Activated naive CD8-positive, alpha-beta T cell (primary cell): ENCODE results near the gene GIMAP5.

Source experiments
- H3K27ac Mint-ChIP-seq: one replicate; pipeline ENCODE4 v1.8.0; 2021; ENCODE audit warnings: mixed read lengths
- H3K27me3 Mint-ChIP-seq: one replicate; pipeline ENCODE4 v1.8.0; 2021; ENCODE audit warnings: mixed read lengths
- H3K36me3 Mint-ChIP-seq: one replicate; pipeline ENCODE4 v1.8.0; 2021; ENCODE audit warnings: mixed read lengths
- H3K4me1 Mint-ChIP-seq: one replicate; pipeline ENCODE4 v1.8.0; 2021; ENCODE audit warnings: low read depth, mixed read lengths
- H3K4me3 Mint-ChIP-seq: one replicate; pipeline ENCODE4 v1.8.0; 2021; ENCODE audit warnings: mild to moderate bottlenecking, mixed read lengths
- H3K9me3 Mint-ChIP-seq: one replicate; pipeline ENCODE4 v1.8.0; 2021; ENCODE audit warnings: low read depth, mixed read lengths

Gene GIMAP5

DNA sequence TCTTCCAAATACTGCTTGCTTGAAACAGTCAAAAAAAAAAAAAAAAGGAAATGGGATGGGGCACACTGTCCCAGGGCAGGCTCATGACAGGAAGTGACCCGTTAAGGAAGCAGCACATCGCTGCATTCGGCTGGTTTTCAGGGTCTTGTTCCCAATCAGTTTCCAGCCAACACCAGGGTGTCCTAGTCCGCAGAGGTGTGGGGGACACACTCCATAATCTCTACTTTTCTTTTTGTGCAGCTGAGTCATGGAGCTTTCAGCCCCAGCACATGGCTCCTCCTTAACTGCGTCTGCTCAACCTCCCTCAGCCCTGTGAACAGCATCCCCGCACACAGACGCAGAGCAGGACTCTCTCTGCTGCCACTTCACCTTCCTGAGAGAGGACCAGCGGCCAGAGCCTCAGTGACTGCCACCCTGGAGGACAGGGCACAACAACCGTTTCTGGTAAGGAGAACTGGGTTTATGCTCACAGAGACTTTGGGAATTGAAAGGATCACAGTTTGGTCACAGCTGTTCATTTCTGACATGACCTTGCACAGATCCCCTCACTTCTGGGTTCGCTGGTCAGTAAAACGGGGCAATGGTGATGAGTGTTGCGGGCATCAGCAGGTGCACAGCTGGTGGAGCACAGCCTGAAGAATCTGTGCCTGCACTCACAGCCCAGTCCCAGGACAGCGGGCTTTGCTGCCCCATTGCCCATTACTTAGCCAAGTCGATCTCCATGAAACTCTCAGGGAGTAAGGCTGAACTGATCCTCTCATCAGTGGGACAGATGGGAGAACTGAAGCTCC, at the start of gene GIMAP5:
Gene GIMAP5 (plus strand): TSS at position 154 of the 791 bp plus-strand sequence. CDS start 3,467 bp downstream, outside the sequence.
- Mint-ChIP-seq H3K27ac (peak within 1 kb of the TSS; percentile 99), H3K27me3 (no peaks in the 10 kb centered on the region), H3K4me1 (peaks cover 83% of the 10 kb centered on the region), H3K4me3 (peak within 1 kb of the TSS; percentile 97), H3K9me3 (no peaks in the 10 kb centered on the region), H3K36me3 (peaks cover 27% of the 10 kb centered on the region)

DNA sequence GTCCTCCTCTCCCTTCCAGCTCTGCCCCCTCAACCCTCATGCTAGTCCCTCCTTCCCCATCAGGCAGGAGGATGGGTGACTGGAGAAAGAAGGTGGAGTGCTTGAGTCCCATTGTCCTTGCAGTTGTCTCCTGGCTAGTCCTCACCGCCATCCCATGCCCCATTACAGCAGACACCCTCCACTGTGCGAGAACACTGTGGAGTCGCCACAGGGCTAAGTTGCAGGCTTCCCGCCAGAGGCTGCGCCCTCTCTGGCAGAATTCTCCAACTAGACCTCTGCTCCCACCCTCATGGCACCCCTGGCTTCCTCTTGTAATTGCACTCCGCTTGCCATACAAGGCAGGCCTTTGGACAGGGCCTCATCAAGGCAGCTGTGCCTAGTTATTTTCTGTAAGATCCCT, 48.6 kb upstream of the GIMAP5 start:
- Mint-ChIP-seq H3K36me3 (peaks cover 59% of the 10 kb centered on the region), H3K9me3 (peaks cover 9% of the 10 kb centered on the region), H3K4me3 (peak overlapping the region; percentile 99), H3K4me1 (peaks cover 67% of the 10 kb centered on the region), H3K27ac (peak overlapping the region; percentile 100), H3K27me3 (no peaks in the 10 kb centered on the region)

DNA sequence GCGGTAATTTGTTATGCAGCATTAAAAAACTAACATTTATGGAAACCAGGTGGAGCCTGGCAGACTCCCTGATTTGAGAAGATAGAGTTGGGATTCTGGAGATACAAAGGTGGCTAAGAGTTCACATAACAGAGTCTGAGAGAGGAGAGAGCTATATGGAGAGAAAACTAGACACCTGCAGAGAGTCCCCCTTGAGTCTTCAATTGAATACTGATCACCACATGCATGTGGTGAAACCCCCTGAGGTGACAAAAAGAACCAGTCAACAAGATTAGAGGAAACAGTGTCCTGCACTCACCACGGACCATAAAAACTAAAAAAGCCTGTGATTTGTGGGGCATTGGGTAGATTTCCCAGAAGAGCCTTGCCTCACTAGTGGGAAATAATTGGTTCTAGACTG, 41.6 kb upstream of the GIMAP5 start:
- Mint-ChIP-seq H3K27ac (no peak overlapping the region), H3K27me3 (no peaks in the 10 kb centered on the region), H3K9me3 (peaks cover 32% of the 10 kb centered on the region), H3K4me1 (peaks cover 7% of the 10 kb centered on the region), H3K36me3 (peaks cover 55% of the 10 kb centered on the region), H3K4me3 (no peak overlapping the region)

DNA sequence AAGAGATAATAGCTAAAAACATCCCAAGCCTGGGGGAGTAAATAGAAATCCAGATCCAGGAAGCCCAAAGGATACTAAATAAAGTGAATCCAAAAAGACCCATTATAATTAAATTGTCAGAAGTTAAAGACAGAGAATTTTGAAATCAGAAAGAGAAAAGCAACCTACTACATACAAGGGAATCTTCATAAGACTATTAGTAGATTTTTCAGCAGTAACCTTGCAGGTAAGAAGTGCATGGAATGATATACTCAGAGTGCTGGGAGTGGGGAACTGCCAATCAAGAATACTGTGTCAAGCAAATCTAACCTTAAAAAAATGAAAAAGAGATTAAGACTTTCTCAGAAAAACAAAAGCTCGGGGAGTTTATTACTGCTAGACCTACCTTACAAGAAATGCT, 34.0 kb upstream of the GIMAP5 start:
- Mint-ChIP-seq H3K9me3 (peaks cover 44% of the 10 kb centered on the region), H3K36me3 (peaks cover 45% of the 10 kb centered on the region), H3K27me3 (no peaks in the 10 kb centered on the region), H3K4me1 (peaks cover 2% of the 10 kb centered on the region), H3K27ac (no peak overlapping the region), H3K4me3 (no peak overlapping the region)

DNA sequence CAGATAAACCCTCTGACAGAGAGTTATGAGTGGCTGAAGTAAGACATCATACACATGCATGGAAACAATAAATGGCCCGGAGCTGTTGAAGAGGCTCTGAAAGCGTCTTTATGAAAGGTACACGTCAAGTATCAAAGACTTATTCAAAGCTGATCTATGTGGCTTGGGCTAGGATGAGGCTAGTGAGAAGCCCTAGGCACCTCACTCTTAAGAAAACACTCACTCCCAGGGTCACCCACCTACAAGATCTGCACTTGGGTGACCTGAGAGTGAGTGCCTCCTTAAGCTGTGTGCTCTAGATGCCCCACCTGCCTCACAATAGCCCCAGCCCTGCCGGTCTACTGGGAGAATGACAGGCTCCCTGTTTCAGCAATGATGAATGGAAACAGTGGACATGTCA, 21.9 kb upstream of the GIMAP5 start:
- peak overlapping the region; percentile 95 for H3K27ac Mint-ChIP-seq
- H3K27me3 Mint-ChIP-seq = no peaks in the 10 kb centered on the region
- no peaks in the 10 kb centered on the region for H3K9me3 Mint-ChIP-seq
- peak overlapping the region; percentile 92 for H3K4me3 Mint-ChIP-seq
- H3K4me1 Mint-ChIP-seq = peaks cover 57% of the 10 kb centered on the region
- peaks cover 16% of the 10 kb centered on the region for H3K36me3 Mint-ChIP-seq

DNA sequence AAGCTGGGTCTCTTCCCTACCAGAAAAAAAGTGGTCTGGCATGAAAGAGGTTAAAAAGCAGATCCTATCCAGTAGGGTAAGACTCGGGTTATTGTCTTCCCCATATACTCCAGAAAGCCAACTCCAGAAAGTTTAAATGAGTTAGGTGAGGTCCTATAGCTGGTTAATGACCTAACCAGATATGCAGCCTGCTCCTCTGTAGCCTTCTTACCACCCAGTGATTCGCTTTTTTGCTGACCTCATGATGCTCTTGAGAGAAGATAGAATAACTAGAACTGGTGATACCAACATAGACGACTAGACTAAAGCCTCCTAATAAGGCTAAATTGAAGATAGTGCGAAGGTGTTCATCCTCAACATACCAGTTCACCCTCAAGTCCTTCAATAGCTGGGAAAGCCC, 21.5 kb upstream of the GIMAP5 start:
- H3K27me3 Mint-ChIP-seq = no peaks in the 10 kb centered on the region
- no peaks in the 10 kb centered on the region for H3K9me3 Mint-ChIP-seq
- H3K27ac Mint-ChIP-seq = peak overlapping the region; percentile 95
- H3K4me1 Mint-ChIP-seq = peaks cover 58% of the 10 kb centered on the region
- peaks cover 16% of the 10 kb centered on the region for H3K36me3 Mint-ChIP-seq
- H3K4me3 Mint-ChIP-seq = peak overlapping the region; percentile 92

DNA sequence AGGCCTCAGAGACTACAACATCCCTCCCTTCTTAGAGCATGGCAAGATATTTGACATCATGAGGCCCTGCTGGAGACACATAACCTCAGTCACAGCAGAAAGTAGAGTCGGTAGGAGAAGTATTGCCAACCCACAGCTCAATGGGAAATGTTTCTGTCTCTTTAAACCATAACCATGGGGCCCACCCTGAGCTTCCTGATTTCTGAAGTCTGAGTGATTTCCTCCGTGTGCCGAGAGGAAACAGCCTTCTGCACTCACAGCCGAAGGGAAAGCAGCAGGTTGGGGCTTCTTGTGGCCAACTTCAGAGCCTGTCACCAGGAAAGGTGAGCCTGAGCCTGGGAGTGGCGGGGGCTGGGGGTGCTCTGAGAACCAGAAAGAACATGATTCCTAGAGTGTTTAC, 20.9 kb upstream of the GIMAP5 start, which contains the start of gene GIMAP1:
Gene GIMAP1 (plus strand): TSS at position 246 of the 400 bp plus-strand sequence. CDS start 2,435 bp downstream, outside the sequence.
- peaks cover 19% of the 10 kb centered on the region for H3K36me3 Mint-ChIP-seq
- peak within 1 kb of the TSS; percentile 95 for H3K27ac Mint-ChIP-seq
- peaks cover 64% of the 10 kb centered on the region for H3K4me1 Mint-ChIP-seq
- H3K27me3 Mint-ChIP-seq = no peaks in the 10 kb centered on the region
- peak within 1 kb of the TSS; percentile 92 for H3K4me3 Mint-ChIP-seq
- no peaks in the 10 kb centered on the region for H3K9me3 Mint-ChIP-seq

DNA sequence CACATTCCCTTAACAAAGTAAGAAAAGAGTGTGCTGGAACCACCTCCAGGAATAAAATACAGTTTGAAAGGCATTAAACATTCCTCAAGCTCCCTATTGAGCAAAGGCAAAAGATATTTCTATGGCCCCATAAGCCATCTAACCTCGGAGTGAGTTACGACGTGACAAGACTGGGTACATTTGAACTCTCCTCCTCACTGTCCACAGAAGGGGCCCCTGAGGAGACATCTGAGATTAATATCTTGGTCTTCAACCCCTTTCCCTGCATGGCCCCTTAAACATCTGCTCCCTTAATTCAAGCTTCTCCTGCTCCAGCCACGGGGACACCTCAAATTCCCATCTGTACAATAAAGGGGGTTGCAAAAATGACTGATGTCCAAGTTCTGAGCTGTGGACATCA, 20.3 kb upstream of the GIMAP5 start:
- peaks cover 69% of the 10 kb centered on the region for H3K4me1 Mint-ChIP-seq
- no peaks in the 10 kb centered on the region for H3K9me3 Mint-ChIP-seq
- H3K36me3 Mint-ChIP-seq = peaks cover 20% of the 10 kb centered on the region
- peak overlapping the region; percentile 92 for H3K4me3 Mint-ChIP-seq
- H3K27ac Mint-ChIP-seq = peak overlapping the region; percentile 95
- no peaks in the 10 kb centered on the region for H3K27me3 Mint-ChIP-seq

DNA sequence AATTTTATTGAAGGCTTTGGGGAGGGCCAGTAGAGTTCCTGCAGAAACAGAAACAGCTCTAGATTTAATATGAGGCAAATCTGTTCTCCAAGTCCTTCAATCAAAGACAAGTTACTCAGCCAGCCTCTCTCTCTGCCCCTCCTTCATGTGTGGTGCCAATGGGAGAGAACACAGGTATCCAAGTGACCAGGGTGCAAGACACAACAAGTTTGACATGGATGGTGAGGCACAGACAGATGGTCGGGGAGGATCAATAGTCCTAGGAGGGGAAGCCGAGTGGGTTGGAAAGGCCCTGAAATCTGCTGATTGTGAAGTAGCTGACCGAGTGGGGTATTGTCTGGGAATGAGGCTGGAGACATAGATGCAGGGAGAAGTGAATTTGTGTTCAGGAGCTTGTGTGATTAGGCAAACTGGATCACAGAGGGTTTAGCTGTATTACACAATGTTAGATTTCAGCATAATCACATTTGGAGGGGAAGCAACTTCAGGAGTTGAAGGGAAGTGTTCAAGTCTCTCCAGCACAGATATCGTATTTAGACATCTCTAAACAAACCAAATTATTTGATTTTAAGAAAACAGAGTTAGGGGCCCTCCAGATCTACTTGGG, 19.3 kb upstream of the GIMAP5 start:
- Mint-ChIP-seq H3K4me1 (peaks cover 79% of the 10 kb centered on the region), H3K36me3 (peaks cover 21% of the 10 kb centered on the region), H3K27me3 (no peaks in the 10 kb centered on the region), H3K27ac (peak overlapping the region; percentile 95), H3K9me3 (no peaks in the 10 kb centered on the region), H3K4me3 (peak overlapping the region; percentile 92)

DNA sequence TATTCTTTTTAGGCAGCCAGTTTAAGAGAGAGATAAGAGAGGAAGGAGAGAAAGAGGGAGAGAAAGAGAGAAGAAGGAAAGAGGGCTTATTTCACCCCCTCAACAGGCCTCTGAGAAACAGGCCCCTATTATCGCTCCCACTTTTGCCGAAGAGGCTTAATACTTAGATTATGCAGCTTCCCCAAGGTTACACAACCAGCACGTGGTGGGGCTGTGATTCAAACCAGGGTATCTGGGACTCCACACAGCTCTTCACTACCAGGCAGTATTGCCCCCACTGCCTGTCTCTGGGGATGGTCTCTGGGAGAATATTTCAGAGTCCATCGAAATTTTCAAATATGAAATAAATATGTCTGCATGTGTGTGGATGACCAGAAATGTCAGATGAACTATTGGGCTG, 17.8 kb upstream of the GIMAP5 start:
- peaks cover 28% of the 10 kb centered on the region for H3K36me3 Mint-ChIP-seq
- H3K9me3 Mint-ChIP-seq = no peaks in the 10 kb centered on the region

DNA sequence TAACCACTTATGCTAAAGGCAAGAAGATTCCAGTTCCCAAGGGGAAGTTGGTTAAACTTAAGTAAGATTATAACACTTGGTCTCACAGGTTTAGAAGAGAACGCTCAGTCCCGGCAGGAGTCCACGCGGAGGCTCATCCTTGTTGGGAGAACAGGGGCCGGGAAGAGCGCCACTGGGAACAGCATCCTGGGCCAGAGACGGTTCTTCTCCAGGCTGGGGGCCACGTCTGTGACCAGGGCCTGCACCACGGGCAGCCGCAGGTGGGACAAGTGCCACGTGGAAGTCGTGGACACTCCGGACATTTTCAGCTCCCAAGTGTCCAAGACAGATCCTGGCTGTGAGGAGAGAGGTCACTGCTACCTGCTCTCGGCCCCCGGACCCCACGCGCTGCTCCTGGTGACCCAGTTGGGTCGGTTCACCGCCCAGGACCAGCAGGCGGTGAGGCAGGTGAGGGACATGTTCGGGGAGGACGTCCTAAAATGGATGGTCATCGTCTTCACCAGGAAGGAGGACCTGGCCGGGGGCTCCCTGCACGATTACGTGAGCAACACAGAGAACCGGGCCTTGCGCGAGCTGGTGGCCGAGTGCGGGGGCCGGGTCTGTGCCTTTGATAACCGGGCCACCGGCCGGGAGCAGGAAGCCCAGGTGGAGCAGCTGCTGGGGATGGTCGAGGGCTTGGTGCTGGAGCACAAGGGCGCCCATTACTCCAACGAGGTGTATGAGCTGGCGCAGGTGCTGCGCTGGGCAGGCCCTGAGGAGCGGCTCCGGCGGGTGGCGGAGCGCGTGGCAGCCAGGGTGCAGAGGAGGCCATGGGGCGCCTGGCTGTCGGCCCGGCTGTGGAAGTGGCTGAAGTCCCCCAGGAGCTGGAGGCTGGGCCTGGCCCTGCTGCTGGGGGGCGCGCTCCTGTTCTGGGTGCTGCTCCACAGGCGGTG, 17.0 kb upstream of the GIMAP5 start:
- peak overlapping the region; percentile 95 for H3K27ac Mint-ChIP-seq
- H3K9me3 Mint-ChIP-seq = no peaks in the 10 kb centered on the region
- H3K4me1 Mint-ChIP-seq = peaks cover 82% of the 10 kb centered on the region
- H3K36me3 Mint-ChIP-seq = peaks cover 30% of the 10 kb centered on the region
- H3K27me3 Mint-ChIP-seq = no peaks in the 10 kb centered on the region
- H3K4me3 Mint-ChIP-seq = peak overlapping the region; percentile 92

More for the DNA sequence above, 17.8 kb upstream of the GIMAP5 start:
- peak overlapping the region; percentile 92 for H3K4me3 Mint-ChIP-seq
- no peaks in the 10 kb centered on the region for H3K27me3 Mint-ChIP-seq
- H3K4me1 Mint-ChIP-seq = peaks cover 88% of the 10 kb centered on the region
- H3K27ac Mint-ChIP-seq = peak overlapping the region; percentile 95

DNA sequence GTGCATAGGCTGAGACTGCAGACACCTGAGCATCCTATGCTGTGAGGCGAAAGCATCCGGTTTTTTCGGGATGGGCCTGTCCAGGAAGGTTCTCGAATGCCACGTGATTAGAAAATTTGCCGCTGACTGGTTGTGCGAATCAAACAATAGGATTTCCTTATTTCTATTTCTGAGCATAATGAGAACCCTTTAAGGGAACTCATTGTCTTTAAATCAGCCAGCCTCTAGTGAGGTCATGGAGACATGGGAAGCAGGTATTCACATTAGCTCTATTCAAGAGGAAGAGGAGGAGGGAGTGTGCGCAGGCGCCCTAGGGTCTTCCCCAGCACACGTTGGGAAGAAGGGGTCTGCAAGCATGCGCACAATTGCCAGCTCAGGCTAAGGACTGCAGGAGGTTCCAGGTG, 15.2 kb upstream of the GIMAP5 start:
- Mint-ChIP-seq H3K36me3 (peaks cover 42% of the 10 kb centered on the region), H3K27me3 (no peaks in the 10 kb centered on the region), H3K4me1 (peaks cover 79% of the 10 kb centered on the region), H3K27ac (peak overlapping the region; percentile 92), H3K9me3 (peaks cover 7% of the 10 kb centered on the region), H3K4me3 (peak overlapping the region; percentile 52)

DNA sequence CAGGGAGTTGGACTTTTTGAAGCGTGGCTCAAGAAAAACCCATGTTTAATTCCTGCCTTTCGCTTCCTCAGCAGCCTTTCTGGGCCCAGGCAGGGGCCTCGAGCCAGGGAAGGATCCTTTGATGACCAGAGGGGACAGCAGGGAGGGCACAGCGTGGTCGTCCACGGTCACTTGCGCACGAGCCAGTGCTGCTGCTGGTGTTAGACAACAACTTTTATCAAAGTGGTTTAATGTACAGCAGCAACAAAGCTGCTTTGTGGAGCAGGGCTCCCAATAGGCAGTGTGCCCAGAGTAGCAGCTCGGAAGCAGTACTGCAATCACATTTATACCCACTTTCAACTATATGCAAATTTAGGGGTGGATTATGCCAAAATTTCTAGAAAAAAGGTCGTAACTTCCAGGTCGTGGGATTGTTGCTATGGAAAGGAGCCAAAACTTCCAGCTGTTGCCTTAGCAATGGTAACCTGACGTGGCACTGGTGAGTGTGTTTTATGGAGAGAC, 14.7 kb upstream of the GIMAP5 start:
- H3K27me3 Mint-ChIP-seq = no peaks in the 10 kb centered on the region
- peaks cover 78% of the 10 kb centered on the region for H3K4me1 Mint-ChIP-seq
- H3K36me3 Mint-ChIP-seq = peaks cover 46% of the 10 kb centered on the region
- peaks cover 9% of the 10 kb centered on the region for H3K9me3 Mint-ChIP-seq
- H3K4me3 Mint-ChIP-seq = peak overlapping the region; percentile 52
- H3K27ac Mint-ChIP-seq = peak overlapping the region; percentile 92

DNA sequence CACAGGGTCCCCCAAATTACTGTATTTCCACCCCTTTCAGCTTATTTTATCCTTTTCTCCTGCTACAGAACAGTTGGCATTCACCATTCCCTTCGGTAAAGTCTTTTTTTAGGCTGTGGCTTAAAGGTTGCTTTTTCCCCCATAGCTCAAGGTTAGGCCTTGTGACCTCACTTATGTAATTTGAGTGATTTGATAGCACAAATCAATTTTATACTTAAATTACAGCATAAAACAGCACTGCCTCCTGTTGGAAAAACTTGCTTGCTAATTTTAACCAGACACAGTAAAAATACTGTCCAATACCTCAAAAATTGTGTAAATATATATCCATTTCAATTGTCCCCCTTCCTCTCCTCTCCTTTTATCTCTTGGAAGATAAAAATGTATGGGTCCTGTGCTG, 13.8 kb upstream of the GIMAP5 start:
- Mint-ChIP-seq H3K4me3 (peak overlapping the region; percentile 52), H3K27me3 (no peaks in the 10 kb centered on the region), H3K4me1 (peaks cover 75% of the 10 kb centered on the region), H3K27ac (peak overlapping the region; percentile 92), H3K9me3 (peaks cover 19% of the 10 kb centered on the region), H3K36me3 (peaks cover 52% of the 10 kb centered on the region)
